CD14-positive monocyte (primary cell): ENCODE results near the gene SET. TPM values are rescaled to one million over a fixed set of nuclear protein-coding genes. Genes with fewer than 3 reads are reported as not detected.

Experiments
- DNase-seq, 3 donors: peaks; one replicate each; pipeline ENCODE4 v3.0.0-alpha.2; 2011 to 2022
- H2AFZ ChIP-seq: 2 replicates; pipeline ENCODE4 v1.6.0; 2012; ENCODE audit warnings: mild to moderate bottlenecking, low read depth, low read length, inconsistent platforms; ENCODE audit not compliant: insufficient read depth, poor library complexity, severe bottlenecking
- H3K27ac ChIP-seq, 2 donors: 1 replicate in 1 of 2; 2 replicates in 1 of 2; pipeline ENCODE4 v1.5.1; 2012 to 2013; ENCODE audit warnings: low read length in 2 of 2, control low read depth in 1 of 2, inconsistent platforms in 1 of 2, low read depth in 1 of 2, mild to moderate bottlenecking in 1 of 2
- H3K27me3 ChIP-seq, 2 donors: one replicate each; pipeline versions ENCODE4 v1.6.0 to v1.6.1; 2011 to 2013; ENCODE audit warnings: low read length in 2 of 2; ENCODE audit not compliant: control insufficient read depth in 2 of 2, insufficient read depth in 2 of 2
- H3K36me3 ChIP-seq, 2 donors: replicated peaks in 1 of 2; 1 replicate in 1 of 2; 2 replicates in 1 of 2; pipeline versions ENCODE4 v1.5.1 to v1.6.1; 2012 to 2013; ENCODE audit warnings: low read length in 2 of 2, control low read depth in 1 of 2, inconsistent platforms in 1 of 2, mild to moderate bottlenecking in 1 of 2; ENCODE audit not compliant: insufficient read depth in 2 of 2, control insufficient read depth in 1 of 2
- H3K4me1 ChIP-seq, 2 donors: 1 replicate in 1 of 2; 2 replicates in 1 of 2; pipeline versions ENCODE4 v1.5.1 to v1.6.1; 2012 to 2013; ENCODE audit warnings: low read length in 2 of 2, control low read depth in 1 of 2, inconsistent platforms in 1 of 2, mild to moderate bottlenecking in 1 of 2, moderate library complexity in 1 of 2; ENCODE audit not compliant: insufficient read depth in 2 of 2, control insufficient read depth in 1 of 2
- H3K4me2 ChIP-seq: replicated peaks from 2 replicates; pipeline ENCODE3; 2012; ENCODE audit warnings: low read length, moderate library complexity, mild to moderate bottlenecking; ENCODE audit not compliant: poor library complexity, severe bottlenecking; ENCODE audit errors: extremely low read depth
- H3K4me3 ChIP-seq, 3 experiments: fragments of 200-600 bp in 1 of 3; sonication (generic) in 1 of 3; replicated peaks in 1 of 3; 1 replicate in 2 of 3; 2 replicates in 1 of 3; pipeline ENCODE4 v1.5.1; 2011 to 2013; ENCODE audit warnings: low read length in 3 of 3, mild to moderate bottlenecking in 3 of 3, control low read depth in 2 of 3, low read depth in 2 of 3, inconsistent platforms in 1 of 3, moderate library complexity in 1 of 3
- H3K79me2 ChIP-seq: 2 replicates; pipeline ENCODE4 v1.6.0; 2012; ENCODE audit warnings: mild to moderate bottlenecking, control low read depth, inconsistent platforms, low read length, moderate library complexity; ENCODE audit not compliant: insufficient read depth
- H3K9ac ChIP-seq: 2 replicates; pipeline ENCODE4 v1.6.0; 2017; ENCODE audit warnings: low read length, mild to moderate bottlenecking; ENCODE audit not compliant: insufficient read depth, poor library complexity, severe bottlenecking
- H3K9me3 ChIP-seq, 2 donors: replicated peaks in 1 of 2; 1 replicate in 1 of 2; 2 replicates in 1 of 2; pipeline versions ENCODE4 v1.5.1 to v1.6.1; 2012 to 2013; ENCODE audit warnings: low read length in 2 of 2, control low read depth in 1 of 2; ENCODE audit not compliant: control insufficient read depth in 1 of 2, insufficient read depth in 1 of 2
- H4K20me1 ChIP-seq: 2 replicates; pipeline ENCODE4 v1.6.0; 2012; ENCODE audit warnings: mild to moderate bottlenecking, low read length, control low read depth, moderate library complexity; ENCODE audit not compliant: insufficient read depth
- H3K27ac Mint-ChIP-seq, 7 donors: one replicate each; pipeline ENCODE4 v1.8.0; 2020; ENCODE audit warnings: mild to moderate bottlenecking in 7 of 7, mixed read lengths in 7 of 7, moderate library complexity in 6 of 7, inconsistent platforms in 2 of 7
- H3K27me3 Mint-ChIP-seq, 3 donors: one replicate each; pipeline ENCODE4 v1.8.0; 2021 to 2022; ENCODE audit warnings: low read depth in 3 of 3, mild to moderate bottlenecking in 3 of 3, mixed read lengths in 3 of 3, moderate library complexity in 3 of 3, inconsistent platforms in 1 of 3
- H3K36me3 Mint-ChIP-seq, 2 donors: one replicate each; pipeline ENCODE4 v1.8.0; 2020; ENCODE audit warnings: mixed read lengths in 2 of 2, inconsistent platforms in 1 of 2, mild to moderate bottlenecking in 1 of 2
- H3K4me1 Mint-ChIP-seq: one replicate; pipeline ENCODE4 v1.8.0; 2020; ENCODE audit warnings: mild to moderate bottlenecking, mixed read lengths
- H3K4me3 Mint-ChIP-seq, 2 donors: one replicate each; pipeline ENCODE4 v1.8.0; 2020; ENCODE audit warnings: mild to moderate bottlenecking in 2 of 2, mixed read lengths in 2 of 2, moderate library complexity in 1 of 2
- H3K9me3 Mint-ChIP-seq, 7 donors: one replicate each; pipeline ENCODE4 v1.8.0; 2020 to 2022; ENCODE audit warnings: mixed read lengths in 7 of 7, mild to moderate bottlenecking in 6 of 7, moderate library complexity in 6 of 7, inconsistent platforms in 2 of 7
- WGBS: methylation state at CpG from one replicate; pipeline ENCODE4 v1.1.5; 2013; ENCODE audit warnings: missing lambda C conversion rate; ENCODE audit not compliant: insufficient coverage; 5-methylcytosine and 5-hydroxymethylcytosine counted together
- intact Hi-C, 2 donors: fragments of 100-400 bp; cut with micrococcal nuclease; formaldehyde crosslinking; loops; one replicate each; pipeline versions ENCODE4 v1.15.0 to v1.15.1; 2023
- polyA plus RNA-seq, 3 donors: library from polyadenylated mRNA; depleted of rRNA in 1 of 3; unstranded in 2 of 3; stranded (reverse) in 1 of 3; fragments of 300-500 nt in 2 of 3; fragments of >200 nt in 1 of 3; fragmentation: Illumina TruSeq in 2 of 3; gene quantifications; 1 replicate in 2 of 3; 2 replicates in 1 of 3; pipeline ENCODE4 v1.2.3, GENCODE V29; 2012 to 2021
- small RNA-seq: library from RNA; depleted of rRNA; stranded (forward); fragments of <200 nt; gene quantifications from one replicate; pipeline ENCODE3, GENCODE V24; 2012; ENCODE audit warnings: low read depth; ENCODE audit not compliant: insufficient read length
- TF ChIP-seq, protein P1 (sequence below): fragments of 200-600 bp; IDR thresholded peaks from one replicate; pipeline ENCODE4 v1.8.0; 2022; ENCODE audit warnings: antibody characterized with exemption, mild to moderate bottlenecking

SET gene
- polyA plus RNA-seq, 3 donors: 56.2 to 124 (median 114) TPM

GRCh38 chr9:128743421-128743820, 54.4 kb downstream of the SET start:
- H3K4me3 Mint-ChIP-seq: no peak overlapping the region
- Histone ChIP-seq H3K9me3 (no peaks in the 10 kb centered on the region), H3K4me2 (no peak overlapping the region), H2AFZ (no peak overlapping the region), H3K79me2 (no peaks in the 10 kb centered on the region), H3K27ac (no peak overlapping the region), H3K36me3 (peaks cover 21 to 29% of the 10 kb centered on the region in 2 donors), H3K4me3 (no peak overlapping the region), H3K27me3 (no peaks in the 10 kb centered on the region), H3K4me1 (no peaks in the 10 kb centered on the region), H4K20me1 (no peaks in the 10 kb centered on the region), H3K9ac (no peak overlapping the region)
- WGBS: no CpG with 5 or more reads among the region's 1 CpG
- H3K27me3 Mint-ChIP-seq: peaks cover 0 to 2% (median 1%) of the 10 kb centered on the region in 3 donors
- intact Hi-C loops: loop anchor here in 1 of 2 donors (10.0 kb wide), 1 partner anchor 61 kb away; no protein-coding TSS in a partner anchor
- H3K27ac Mint-ChIP-seq: no peak overlapping the region
- no peak for DNase-seq
- no peaks in the 10 kb centered on the region for H3K4me1 Mint-ChIP-seq
- TF ChIP-seq, protein P1, sequence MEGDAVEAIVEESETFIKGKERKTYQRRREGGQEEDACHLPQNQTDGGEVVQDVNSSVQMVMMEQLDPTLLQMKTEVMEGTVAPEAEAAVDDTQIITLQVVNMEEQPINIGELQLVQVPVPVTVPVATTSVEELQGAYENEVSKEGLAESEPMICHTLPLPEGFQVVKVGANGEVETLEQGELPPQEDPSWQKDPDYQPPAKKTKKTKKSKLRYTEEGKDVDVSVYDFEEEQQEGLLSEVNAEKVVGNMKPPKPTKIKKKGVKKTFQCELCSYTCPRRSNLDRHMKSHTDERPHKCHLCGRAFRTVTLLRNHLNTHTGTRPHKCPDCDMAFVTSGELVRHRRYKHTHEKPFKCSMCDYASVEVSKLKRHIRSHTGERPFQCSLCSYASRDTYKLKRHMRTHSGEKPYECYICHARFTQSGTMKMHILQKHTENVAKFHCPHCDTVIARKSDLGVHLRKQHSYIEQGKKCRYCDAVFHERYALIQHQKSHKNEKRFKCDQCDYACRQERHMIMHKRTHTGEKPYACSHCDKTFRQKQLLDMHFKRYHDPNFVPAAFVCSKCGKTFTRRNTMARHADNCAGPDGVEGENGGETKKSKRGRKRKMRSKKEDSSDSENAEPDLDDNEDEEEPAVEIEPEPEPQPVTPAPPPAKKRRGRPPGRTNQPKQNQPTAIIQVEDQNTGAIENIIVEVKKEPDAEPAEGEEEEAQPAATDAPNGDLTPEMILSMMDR: no peak
- peaks cover 25 to 38% of the 10 kb centered on the region in 2 donors for H3K36me3 Mint-ChIP-seq
- peaks cover 0 to 2% (median 0%) of the 10 kb centered on the region in 7 donors for H3K9me3 Mint-ChIP-seq

Small RNA genes within 50 kb of the gene (small RNA-seq; reads per million reads assigned to genes)
- gene RF00017 (not detected), gene RN7SL560P (not detected)

Other genes starting within 250 kb of the SET start
- 10 to 100 TPM in 2 of 3 donors, 1 to 10 TPM in 1; 7.9 to 24.1 (median 11.4) TPM for gene ODF2, start 233.2 kb upstream of the SET start, polyA plus RNA-seq
- 10 to 100 TPM; 16.0 to 31.2 (median 22.2) TPM for gene GLE1, start 184.5 kb upstream of the SET start, polyA plus RNA-seq
- 10 to 100 TPM in 1 of 3 donors, 1 to 10 TPM in 2; 6.2 to 40.8 (median 8.5) TPM for gene SPTAN1, start 136.6 kb upstream of the SET start, polyA plus RNA-seq
- 1 to 10 TPM; 1.5 to 2.1 (median 1.9) TPM for gene DYNC2I2, start 32.4 kb upstream of the SET start, polyA plus RNA-seq
- under 1 TPM; 0.11 to 0.49 (median 0.27) TPM for gene PKN3, start 13.3 kb downstream of the SET start, polyA plus RNA-seq
- gene ZDHHC12, start 34.9 kb downstream of the SET start, polyA plus RNA-seq: 10 to 100 TPM; 50.0 to 72.7 (median 68.4) TPM
- gene ZER1, start 82.7 kb downstream of the SET start, polyA plus RNA-seq: 10 to 100 TPM; 16.1 to 25.6 (median 18.0) TPM
- 10 to 100 TPM in 2 of 3 donors, 1 to 10 TPM in 1; 9.9 to 16.8 (median 13.8) TPM for gene TBC1D13, start 98.0 kb downstream of the SET start, polyA plus RNA-seq
- 10 to 100 TPM in 2 of 3 donors, 1 to 10 TPM in 1; 7.2 to 24.6 (median 13.0) TPM for gene ENDOG, start 129.3 kb downstream of the SET start, polyA plus RNA-seq
- 10 to 100 TPM; 25.7 to 29.9 (median 29.3) TPM for gene SPOUT1, start 140.6 kb downstream of the SET start, polyA plus RNA-seq
- 1 to 10 TPM; 2.4 to 4.5 (median 3.6) TPM for gene KYAT1, start 192.7 kb downstream of the SET start, polyA plus RNA-seq
- gene LRRC8A, start 192.9 kb downstream of the SET start, polyA plus RNA-seq: 10 to 100 TPM in 2 of 3 donors, 1 to 10 TPM in 1; 7.8 to 10.8 (median 10.3) TPM
- gene PHYHD1, start 231.8 kb downstream of the SET start, polyA plus RNA-seq: under 1 TPM in 1 of 3 donors, not detected in 2; 0.29 TPM